Fibroblast of skin of right quadriceps (primary cell): ENCODE data around the gene SP110.
A peak's percentile ranks its signal among the peaks of the same experiment; 100 is the strongest.
"Not testable (repeated sequence)": the region's sequence is repeated elsewhere in the genome, so short reads cannot be mapped to it uniquely, and the experiment has no call there.

Source experiments
- DNase-seq: peaks from one replicate; pipeline ENCODE4 v3.0.0-alpha.2; 2013

SP110 gene

DNA sequence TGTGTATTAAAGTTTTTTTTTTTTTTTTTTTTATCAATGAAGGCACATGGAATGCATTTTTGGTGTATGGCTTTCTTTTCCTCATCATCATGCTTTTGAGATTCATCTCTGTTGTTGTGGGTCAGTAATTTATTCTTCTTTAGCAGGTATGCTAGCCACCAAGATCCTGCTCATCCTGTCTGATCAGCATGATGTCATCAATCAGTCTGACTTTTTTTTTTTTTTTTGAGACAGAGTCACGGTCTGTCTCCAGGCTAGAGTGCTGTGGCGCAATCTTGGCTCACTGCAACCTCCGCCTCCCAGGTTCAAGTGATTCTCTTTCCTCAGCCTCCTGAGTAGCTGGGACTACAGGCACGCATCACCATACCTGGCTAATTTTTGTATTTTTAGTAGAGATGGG, 3.0 kb upstream of the SP110 start:
- DNase-seq: not testable (repeated sequence)

DNA sequence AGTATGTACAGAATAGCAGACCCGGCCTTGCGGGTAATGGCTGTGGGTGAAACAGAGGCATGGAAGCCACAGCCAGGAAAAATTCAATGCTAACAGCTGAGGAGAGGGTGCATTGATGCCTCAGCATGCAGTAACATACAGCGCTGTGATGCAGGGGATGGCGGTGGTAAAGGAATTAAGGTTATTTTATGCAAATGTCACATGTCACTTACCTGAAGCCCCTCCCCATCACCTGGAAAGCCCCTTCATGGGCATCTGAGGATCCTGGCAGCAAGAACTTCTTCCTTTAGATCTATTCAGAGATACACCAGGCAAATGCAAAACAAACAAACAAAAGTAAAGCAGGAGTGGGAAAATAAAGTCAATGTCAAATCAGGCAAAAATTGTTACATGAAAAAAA, 1.7 kb upstream of the SP110 start:
- no peak for DNase-seq

DNA sequence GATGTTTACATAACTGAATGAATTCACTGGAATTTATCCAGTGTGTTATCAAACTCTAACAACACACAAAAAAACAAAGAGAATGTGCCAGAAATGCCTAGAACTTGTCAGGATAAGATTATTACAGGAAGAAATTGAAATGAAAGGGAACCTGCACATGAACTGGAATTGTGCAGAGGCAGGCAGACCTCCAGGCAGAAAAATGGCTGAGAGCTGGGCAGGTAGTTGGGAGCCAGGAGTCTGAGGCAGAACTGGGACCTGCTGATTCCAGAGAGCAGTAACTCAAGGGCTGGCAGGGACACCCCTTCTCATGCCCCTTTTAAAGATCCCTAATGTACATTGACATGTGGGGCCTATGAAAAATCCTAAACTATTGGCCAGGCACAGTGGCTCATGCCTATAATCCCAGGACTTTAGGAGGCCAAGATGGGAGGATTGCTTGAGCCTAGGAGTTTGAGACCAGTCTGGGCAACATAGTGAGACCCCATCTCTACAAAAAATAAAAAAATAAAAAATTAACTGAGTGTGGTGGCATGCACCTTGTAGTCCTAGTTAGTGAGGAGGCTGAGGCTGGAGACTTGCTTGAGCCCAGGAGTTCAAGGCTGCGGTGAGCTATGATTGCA, 674 bp upstream of the SP110 start:
- no peak for DNase-seq

DNA sequence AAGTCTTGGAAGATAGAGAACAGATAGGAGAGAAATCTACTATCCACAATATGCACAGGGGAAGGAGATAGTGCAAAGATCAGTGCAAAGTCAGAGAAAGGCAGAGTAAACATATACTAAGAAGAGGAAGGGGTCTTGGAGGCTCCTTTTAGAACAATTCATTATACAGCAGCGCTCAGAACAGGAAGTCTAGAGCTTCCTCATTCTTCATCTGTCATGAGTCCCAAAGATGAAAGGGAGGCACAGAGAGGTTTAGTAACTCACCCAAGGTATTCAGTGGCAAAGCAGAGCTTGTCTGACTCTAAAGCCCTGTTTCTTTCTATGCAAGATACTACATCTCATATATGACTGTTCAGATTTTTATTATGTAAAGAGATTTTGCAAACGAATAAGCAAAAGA, 1.4 kb downstream of the SP110 start:
- DNase-seq: no peak

DNA sequence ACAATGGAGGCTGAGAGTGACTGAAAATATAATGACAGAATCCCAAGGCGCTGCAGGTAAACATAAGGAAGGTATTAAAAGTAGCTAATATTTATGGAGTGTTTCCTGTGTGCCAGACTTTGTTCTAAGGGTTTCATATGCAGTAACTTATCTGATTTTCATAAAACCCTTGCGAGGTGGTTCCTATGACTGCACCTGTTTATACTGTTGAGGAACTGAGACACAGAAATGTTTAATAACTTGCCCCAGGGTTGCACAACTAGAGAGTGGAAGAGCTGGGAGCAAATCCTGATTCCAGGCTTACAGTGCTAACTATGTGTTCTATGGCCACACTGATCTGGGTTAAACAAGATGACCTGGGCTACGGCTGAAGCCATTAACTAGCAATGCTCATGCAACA, 2.4 kb downstream of the SP110 start:
- DNase-seq: no peak

DNA sequence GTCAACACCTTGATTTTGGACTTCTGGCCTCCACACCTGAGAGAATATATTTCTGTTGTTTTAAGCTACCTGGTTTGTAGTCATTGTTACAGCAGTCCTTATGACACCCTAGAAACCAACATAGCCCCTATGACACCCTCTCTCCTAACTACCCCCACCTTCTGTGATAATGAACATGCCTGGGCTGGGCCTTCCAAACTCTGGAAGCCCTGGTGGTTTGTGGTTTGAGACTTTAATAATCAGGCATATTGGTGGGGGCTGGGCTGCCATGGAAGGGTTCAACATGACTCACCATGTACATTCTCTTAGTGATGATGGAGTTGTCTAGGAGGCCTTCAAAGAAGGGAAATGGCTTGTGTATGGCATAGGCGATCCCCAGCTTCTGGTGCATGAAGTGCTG, 3.3 kb downstream of the SP110 start:
- no peak for DNase-seq

DNA sequence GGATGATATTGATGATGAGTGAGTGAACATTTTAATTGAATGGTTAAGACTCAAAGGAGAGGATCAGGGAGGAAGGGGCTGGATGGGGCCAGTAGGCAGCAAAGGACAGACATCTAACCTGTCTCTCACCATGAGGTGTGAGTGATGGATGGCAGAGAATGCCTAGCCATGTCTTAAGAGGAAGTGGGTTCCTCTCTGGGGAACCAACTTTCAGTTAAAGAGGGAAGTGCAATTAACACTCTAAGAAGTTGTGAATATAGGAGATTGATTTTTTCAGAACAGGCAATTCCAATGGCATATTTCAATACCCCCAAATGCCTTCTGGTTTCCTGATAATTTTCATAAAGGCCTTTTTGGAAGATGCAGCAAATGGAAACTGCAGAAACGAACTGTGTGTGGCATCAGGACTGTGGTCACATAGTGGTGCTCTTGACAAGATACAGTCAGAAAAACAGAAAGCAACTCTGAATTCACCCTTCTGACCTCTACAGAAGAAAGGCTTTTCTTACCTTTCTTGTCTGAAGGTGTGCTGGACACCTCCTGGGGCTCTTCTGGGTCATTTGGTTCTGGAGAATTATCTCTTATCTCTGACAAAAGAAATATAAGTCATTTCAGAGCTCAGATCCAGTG, 10.2 kb downstream of the SP110 start:
- DNase-seq: no peak

DNA sequence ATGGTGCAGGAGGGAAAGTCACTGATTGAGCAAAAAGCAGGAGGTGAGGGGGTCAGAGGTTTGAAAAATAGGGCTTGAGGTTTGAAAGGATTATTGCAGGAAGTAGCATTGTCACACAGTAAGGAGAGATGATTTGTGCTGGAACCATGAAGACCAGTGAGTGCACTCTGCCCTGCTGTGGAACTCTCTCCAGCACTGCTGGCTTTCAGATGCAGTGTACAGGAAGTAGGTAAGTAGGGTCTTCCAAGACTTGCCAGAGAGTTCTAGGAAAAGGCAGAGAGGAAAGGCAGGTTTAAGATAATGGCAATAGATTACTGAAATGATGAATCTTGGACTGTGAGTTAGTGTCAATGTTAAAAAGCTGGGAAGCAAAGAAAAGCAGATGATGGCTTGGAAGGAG, 11.2 kb downstream of the SP110 start:
- DNase-seq: no peak

DNA sequence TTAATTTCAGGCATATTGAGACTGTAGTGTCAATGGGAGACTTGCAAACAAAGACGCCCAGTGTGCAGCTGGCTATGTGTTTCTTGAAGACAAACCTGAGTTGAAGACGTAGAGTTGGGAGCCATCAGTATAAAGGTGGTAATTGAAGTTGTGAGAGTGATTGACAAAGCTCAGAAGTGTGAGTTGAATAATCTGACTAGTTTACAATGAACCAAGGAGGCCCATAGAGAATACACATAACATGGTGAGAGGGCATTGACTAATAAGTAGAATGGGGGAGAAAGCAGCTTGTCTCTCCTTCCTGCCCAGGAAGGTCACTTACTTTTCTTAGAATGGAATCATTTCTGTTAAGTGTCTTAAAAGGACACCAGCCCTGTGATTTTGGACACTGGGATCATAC, 14.1 kb downstream of the SP110 start:
- DNase-seq: no peak

DNA sequence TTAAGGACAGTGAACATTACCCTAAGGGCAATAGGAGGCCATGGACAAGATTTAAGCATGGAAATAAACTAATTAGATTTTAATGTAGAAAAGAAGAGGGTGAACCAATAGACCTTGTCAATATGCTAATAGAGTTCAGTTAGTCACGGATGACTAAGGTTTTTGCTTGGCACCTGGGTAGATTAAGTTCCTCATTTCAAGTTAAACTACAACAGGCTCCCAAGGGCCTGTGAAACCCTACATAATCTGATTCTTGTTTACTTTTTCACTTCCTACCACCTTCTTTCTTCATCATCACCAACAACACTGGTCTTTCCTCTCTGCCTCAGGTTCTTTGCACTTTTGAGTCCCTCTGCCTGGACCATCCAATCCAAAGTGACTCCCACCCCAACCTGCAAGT, 14.8 kb downstream of the SP110 start:
- no peak for DNase-seq

DNA sequence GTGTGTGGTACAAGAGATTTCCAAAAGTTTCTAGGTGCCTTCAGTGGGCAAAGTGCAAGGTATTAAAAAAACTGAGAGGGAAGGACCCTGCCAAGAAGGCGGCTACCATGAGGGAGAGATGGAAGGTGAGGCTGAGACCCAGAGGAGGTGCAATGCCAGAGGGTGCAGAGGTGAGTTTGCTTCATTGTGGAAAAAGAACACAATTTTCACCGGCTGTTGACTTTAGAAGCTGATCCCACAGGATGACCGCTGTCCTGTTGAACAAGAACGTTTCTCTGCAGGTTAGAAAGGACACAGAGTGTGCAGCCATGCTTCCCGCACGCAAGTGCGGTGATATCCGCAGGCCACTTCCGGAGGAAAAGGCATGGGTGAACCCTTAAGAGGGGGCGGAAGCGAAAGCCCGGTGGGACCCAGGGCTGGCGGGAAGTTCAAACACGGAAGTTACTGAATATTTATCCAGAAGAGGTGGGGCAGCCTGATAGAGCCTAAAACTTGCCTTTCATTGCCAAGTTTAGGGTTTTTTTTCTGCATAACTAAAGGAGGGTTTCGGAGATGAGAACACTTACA, 16.6 kb downstream of the SP110 start:
- DNase-seq: no peak

DNA sequence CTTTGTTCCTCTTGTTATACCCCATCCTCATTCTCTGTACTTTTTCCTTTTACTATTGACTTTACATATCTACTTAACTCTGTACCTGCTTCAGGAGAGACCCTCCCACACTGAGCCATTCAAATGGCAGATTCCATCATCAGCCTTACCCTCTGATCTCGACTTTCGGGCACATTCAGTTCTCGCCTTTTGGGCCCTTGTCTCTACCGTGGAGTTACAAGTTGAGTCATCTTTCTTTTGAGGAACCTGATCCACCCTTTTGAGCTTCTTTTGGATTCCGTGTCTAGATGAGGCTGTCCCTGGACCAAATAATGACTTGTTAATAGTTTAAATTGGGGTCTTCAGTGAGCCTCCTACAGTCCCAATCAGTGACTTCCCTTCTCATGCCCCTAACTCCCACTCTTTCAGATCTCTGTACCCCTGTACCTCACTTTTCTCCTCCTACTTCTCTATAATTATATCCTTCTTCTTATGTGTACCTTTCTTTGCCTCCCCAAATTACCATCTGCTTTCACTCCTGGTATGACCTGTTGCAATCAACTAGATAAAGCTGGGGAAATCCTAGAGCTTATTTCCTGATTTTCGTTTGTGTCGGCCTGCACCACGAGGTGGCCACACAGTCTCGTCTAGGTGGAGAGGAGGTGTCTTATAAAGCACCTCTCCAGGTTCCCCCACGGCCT, 17.2 kb downstream of the SP110 start:
- no peak for DNase-seq

DNA sequence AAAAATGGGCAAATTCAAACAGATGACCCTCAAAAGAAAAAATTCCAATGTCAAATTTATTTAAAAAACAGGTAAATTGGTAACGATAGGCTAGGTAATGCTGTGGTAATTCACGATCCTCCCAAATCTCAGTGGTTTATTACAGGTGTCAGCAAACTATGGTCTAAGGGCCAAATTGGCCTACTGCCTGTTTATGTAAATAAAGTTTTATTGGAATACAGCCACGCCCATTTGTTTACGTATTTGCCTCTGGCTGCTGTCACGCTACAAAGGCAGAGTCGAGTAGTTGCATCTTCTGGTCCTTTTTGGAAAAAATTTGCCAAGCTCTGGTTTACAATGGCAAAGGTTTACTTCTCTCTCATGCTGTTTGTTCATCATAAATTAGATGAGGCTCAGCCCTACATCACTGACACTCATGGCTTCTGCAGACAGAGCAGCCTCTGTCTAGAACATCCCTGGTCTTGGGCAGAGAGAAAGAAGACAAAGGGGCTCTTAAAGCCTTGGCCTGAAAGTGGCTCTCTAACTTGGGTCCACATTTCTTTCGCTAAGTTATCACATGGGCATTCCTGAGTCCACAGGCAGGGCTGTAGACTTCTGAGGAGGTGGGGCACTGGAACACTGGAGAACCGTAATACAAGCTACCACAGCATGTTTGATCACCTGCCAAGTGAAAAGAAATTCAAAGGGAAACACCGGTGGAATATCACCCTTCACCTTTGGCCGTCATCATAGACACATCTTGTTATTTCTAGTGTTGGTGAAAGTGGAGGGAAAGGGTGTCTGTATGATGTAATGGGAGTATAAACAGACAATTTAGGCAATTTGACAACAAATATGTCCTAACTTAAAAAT, 34.8 kb downstream of the SP110 start:
- DNase-seq: peak; percentile 4

DNA sequence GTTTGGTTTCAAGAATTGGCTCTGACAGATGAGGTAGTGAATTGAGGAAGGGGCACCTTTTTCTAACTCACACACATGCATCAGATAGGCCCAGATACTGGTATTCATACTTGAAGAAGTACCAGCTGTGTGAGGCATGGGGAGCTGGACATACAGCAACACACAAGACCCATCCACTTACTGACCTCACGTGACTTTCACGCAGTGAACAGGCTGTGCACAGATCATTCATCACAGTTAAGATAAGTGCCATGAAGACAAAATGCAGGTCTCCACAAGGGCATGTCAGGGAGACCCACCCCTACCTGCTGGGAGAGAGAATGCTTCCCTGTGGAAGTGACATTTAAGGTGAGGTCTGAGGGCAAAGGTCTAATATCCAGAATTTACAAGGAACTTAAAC, 38.6 kb downstream of the SP110 start:
- no peak for DNase-seq

DNA sequence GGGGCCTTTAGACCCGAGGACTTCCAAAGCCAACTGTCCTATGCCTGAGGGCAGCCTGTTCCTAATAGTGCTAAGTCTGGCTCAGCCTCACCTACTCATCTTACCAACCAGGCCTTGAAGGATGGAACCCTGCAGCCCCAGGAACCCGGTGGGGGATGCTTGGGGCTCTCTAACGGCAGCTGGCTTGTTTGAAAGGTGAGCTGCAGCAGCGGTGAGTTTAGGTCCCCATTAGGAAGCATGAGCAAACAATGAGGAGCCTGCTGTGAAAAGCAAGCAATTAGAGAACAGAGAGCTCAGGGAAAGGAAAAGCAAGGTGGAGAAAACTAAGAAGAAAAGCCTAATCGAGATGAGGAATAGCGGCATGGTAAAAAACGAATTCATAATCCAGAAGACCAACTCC, 39.9 kb downstream of the SP110 start:
- no peak for DNase-seq

DNA sequence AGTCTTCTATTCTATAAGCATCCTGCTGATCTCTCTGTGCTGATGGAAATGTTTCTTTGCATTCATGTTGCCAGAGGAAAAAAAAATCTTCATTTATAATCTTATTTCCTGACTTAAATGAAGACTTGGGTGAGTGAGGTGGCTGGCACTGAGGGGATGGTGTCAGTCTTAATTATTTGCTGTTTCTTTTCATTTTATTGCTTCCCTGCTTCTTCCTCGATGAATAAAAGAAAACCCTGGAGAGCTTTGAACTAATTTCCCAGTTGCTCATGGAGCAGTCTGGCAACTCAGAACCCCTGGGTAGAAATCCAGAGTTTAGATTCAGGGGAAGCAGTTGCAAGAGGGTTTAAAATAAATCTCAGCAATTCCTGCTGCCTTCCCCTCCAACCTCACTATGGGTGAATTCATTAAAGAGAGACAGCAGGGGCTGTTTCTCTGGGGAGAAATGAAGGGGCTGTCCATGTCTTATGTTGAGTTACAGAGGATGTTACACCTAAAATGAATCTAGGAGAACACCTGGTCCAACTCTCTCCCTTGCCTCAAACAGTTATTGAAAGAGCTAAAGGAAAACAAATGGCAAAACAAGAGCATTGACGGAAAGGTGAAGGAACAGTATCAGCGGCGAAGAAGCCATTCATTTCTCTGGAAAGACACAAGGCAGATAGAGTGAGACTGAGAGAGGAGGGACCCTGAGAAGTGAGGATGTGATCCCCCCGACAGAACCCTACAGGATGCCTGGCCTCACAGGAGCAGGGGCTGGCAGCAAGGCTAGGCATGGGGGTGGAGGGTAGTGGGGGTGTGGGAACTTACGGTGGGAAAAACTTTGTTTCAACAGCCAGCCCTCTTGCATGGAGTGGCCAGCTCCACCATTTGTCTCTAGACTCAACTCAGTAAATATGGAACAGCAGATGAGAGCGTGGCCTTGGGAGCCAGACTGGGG, 41.0 kb downstream of the SP110 start:
- DNase-seq: no peak

DNA sequence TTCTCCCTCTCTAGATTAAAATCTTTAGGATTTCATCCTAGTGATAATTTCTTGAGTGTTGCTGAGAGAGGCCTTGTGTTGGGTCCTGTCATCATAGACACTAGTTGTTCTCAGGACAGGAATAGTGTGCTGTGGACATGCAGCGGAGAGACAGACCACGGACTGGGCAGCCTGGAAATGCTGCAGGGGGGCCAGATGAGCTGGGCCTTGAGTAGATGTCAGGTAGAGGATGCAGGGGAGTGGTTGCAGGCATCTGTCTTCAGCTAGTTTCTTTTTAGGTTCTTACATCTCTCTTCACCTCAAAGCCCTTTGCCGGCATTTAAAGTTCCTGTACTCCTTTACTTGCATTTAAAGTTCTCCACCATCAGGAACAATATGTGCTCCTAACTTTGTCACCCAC, 42.8 kb downstream of the SP110 start:
- no peak for DNase-seq

DNA sequence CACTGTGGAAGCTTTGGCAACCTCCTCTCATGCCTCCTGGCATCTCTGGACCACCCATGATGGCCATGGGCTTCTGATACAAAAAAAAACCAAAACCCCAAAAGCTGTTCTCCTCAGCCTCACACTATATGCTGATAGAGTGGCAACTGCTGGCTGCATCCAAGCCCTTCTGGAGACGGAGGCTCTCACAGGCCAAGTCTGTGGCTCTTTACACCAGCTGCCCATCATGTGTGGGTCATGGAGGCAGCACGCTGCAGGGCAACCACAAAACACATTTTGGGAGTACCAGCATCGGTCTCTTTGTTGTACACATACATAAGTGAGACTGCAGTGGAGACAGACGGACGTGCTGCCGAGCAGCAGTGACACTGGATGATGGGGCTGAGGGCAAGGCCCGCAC, 45.3 kb downstream of the SP110 start:
- DNase-seq: no peak

DNA sequence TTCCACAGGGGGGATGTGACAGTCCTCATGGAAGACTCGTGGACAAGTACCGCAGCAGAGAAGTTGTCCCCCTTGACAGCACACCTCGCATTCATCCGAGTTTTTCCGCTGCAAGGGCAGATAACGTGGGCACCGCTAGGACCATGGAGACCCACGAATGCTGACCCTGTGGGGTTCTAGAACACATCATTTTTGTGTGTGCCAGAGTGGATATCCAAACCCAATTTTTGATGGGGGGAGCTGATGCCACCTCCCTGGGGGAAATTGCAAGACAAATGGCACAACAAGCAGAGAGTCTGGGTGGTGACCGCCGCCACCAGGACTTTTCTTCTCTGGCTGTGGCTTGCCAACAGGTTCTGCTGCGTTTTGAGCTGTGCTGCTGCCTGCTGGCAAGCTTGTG, 46.9 kb downstream of the SP110 start:
- no peak for DNase-seq

DNA sequence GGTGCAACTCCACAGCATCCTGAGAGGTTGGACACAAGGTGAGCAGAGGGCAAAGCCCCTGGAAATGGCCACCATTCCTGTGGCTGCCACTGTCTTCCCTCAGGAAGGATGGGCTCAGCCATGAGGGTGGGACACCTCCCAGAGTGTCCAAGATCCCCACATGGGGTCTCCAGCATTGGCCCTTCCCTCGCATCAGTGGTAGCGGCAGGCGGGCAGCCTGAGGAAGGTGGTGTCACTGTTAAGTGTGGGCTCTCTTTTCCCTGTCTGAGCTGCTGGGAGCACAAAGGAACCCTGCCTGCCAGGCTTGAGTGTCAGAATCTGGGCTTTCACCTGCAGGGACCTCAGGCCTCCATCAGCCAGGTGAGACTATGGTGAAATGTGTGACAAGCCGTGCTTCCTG, 47.6 kb downstream of the SP110 start:
- DNase-seq: no peak

DNA sequence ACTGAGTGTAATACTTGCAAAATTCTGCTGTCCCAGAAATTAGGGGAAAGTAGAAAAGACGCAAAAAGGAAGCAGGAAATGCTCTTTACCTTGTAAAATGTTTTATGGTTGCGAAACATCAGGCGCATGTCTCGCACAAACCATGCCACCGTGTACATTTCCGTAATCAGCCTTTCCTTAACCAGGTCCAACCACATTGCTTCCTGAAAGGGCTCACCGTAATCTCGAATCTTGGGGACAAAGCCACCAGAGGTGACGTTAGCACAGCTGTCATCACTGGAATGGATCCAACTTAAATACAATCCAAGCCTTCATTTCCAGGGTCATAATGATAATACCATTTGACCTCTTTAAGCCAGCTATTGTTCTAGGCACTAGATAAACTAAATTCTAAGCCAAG, 49.3 kb downstream of the SP110 start:
- no peak for DNase-seq

DNA sequence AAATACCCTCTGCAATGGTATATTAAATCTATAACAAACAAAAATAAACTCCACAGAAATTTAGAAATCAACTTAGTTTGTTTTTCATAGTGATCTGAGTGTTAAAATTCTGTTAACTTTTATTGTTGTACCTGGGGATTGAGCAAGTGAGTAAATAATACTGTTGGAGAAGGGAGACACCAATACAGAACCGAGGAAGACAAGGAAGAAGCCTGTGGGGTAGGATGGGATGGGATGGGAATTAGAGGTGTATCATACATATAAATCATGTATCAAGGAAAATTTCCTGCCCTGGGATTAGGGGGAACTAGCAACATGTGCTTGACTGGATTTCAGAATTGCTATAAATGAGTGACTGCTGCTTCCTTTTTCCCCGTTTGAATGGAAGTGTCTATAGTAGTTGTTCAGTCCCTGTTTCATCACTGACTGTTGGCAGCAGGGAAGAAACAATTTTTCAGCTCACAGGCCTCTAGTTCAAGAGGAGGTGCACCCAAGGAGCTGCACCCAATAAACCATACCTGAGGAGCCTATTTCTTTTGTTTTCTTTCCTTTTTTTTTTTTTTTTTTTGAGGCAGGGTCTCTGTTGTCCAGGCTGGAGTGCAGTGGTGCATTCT, 53.1 kb downstream of the SP110 start:
- no peak for DNase-seq
